ENCODE results near the gene LDLRAD4.

LDLRAD4 gene

GRCh38 chr18:13603304-13604019 lies 384.9 kb downstream of the LDLRAD4 start:
- no peak for TF ChIP-seq CTCF (IDR thresholded peaks at IDR 0.05)

GRCh38 chr18:13604786-13605185 lies 386.2 kb downstream of the LDLRAD4 start:
- TF ChIP-seq CTCF (IDR thresholded peaks at IDR 0.05), result no peak

GRCh38 chr18:13605477-13605876 lies 386.9 kb downstream of the LDLRAD4 start:
- no peak for TF ChIP-seq CTCF (IDR thresholded peaks at IDR 0.05)

GRCh38 chr18:13605901-13606300 lies 387.3 kb downstream of the LDLRAD4 start:
- TF ChIP-seq CTCF (IDR thresholded peaks at IDR 0.05), result no peak

GRCh38 chr18:13606604-13607254 lies 388.2 kb downstream of the LDLRAD4 start:
- TF ChIP-seq CTCF (IDR thresholded peaks at IDR 0.05), result no peak

- TF ChIP-seq CTCF (IDR thresholded peaks at IDR 0.05), result no peak
These were observed 390.4 kb downstream of the LDLRAD4 start for GRCh38 chr18:13608791-13609532.

GRCh38 chr18:13610555-13611141 lies 392.1 kb downstream of the LDLRAD4 start:
- TF ChIP-seq CTCF (IDR thresholded peaks at IDR 0.05), result no peak
